ENCODE measurements around the gene DHX15. TPM values are rescaled to one million over a fixed set of nuclear protein-coding genes. Genes with fewer than 3 reads are reported as not detected.

DHX15 gene
- total RNA-seq, 1 donor from 2014 or later: 93.2 TPM

GRCh38 chr4:24559889-24560288 is 24.5 kb downstream of the DHX15 start:
- Histone ChIP-seq H3K4me3 (no peak overlapping the region), H3K4me1 (peaks cover 30% of the 10 kb centered on the region), H3K27me3 (ENCODE audit: low read depth) (no peaks in the 10 kb centered on the region), H3K27ac (no peak overlapping the region), H3K9me3 (no peaks in the 10 kb centered on the region), H3K36me3 (peaks cover 25% of the 10 kb centered on the region)
- intact Hi-C loops (cut with DNase I): no loop called here
- no peak for ATAC-seq
- no peak for DNase-seq
- TF ChIP-seq CTCF (IDR thresholded peaks at IDR 0.05): no peak

- Histone ChIP-seq H3K27me3 (ENCODE audit: low read depth) (no peaks in the 10 kb centered on the region), H3K27ac (no peak overlapping the region), H3K36me3 (peaks cover 31% of the 10 kb centered on the region), H3K9me3 (no peaks in the 10 kb centered on the region), H3K4me1 (peaks cover 30% of the 10 kb centered on the region), H3K4me3 (no peak overlapping the region)
- no peak for DNase-seq
- intact Hi-C loops (cut with DNase I): no loop called here
- no peak for TF ChIP-seq CTCF (IDR thresholded peaks at IDR 0.05)
- ATAC-seq: no peak
Measured at GRCh38 chr4:24559032-24559821, 25.1 kb downstream of the DHX15 start.

GRCh38 chr4:24557026-24558025 is 27.0 kb downstream of the DHX15 start:
- intact Hi-C loops (cut with DNase I): no loop called here
- Histone ChIP-seq H3K4me1 (peaks cover 33% of the 10 kb centered on the region), H3K9me3 (no peaks in the 10 kb centered on the region), H3K36me3 (peaks cover 40% of the 10 kb centered on the region), H3K27ac (no peak overlapping the region), H3K27me3 (ENCODE audit: low read depth) (no peaks in the 10 kb centered on the region), H3K4me3 (no peak overlapping the region)
- DNase-seq: no peak
- ATAC-seq: peak in 1 of 2 donors; percentile 42
- TF ChIP-seq CTCF (IDR thresholded peaks at IDR 0.05): no peak

GRCh38 chr4:24551492-24552289 is 32.7 kb downstream of the DHX15 start:
- Histone ChIP-seq H3K27ac (no peak overlapping the region), H3K27me3 (ENCODE audit: low read depth) (no peaks in the 10 kb centered on the region), H3K9me3 (no peaks in the 10 kb centered on the region), H3K4me3 (no peak overlapping the region), H3K36me3 (peaks cover 61% of the 10 kb centered on the region), H3K4me1 (peaks cover 24% of the 10 kb centered on the region)
- TF ChIP-seq CTCF (IDR thresholded peaks at IDR 0.05): peak; percentile 37
- no peak for ATAC-seq
- intact Hi-C loops (cut with DNase I): no loop called here
- no peak for DNase-seq
